Stimulated activated CD4-positive, alpha-beta T cell treated with anti-CD3 and anti-CD28 coated beads, TNF-alpha, amount 100 ng/mL, for 24 hours (primary cell): ENCODE data around the gene JUND.
"Not testable (repeated sequence)": the region's sequence is repeated elsewhere in the genome, so short reads cannot be mapped to it uniquely, and the experiment has no call there.

ENCODE experiments used
- DNase-seq, 3 experiments: peaks; one replicate each; pipeline ENCODE4 v3.0.0-alpha.2; 2020; ENCODE audit warnings: low read depth in 3 of 3

JUND gene

DNA sequence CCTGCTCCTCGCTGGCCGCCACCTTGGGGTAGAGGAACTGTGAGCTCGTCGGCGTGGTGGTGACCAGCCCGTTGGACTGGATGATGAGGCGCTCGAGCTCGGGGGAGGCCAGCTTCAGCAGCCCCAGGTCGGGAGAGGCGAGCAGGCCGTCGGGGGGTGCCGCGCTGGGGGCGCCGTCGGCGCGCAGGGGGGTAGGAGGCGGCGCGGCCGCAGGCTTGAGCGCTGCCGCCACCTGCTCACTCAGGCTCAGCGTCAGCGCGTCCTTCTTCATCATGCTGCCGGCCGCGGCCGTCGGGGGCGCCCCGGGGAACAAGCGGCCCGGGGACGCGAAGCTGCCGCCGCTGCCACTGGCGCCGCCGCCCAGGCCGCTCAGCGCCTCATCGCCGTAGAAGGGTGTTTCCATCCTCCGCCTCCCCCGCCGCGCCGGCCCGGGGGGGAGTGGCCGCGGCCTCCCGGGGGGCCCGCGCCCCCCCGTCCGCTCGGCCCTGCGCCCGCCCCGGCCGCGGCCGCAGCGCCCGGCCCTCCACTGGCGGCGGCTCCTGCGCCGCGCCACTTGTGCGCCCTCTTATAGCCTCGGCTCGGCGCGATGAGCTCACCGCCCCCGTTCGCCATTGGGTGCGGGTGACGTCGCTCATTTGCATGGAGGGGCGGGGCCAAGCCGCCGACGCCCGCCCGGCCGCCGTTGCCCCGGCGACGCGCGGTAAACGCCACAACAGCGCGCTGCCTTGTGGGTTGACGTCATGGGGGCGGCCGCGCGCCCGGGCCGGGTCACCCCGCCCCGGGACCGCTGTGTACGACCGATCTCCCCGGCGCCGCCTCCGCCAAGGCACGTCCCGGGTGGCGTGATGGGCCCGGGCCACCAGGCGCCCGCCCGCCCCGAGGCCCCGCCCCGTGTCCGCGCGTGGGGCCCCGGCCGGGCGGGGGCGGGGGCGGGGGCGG, at the start of gene JUND:
Gene JUND, minus strand, starts transcription at position 541 of the 939 bp plus-strand sequence. Its CDS starts 138 bp downstream, at position 403.
- peak; percentile 90 to 96 (median 96) for DNase-seq

- no peak for DNase-seq
Measured at GRCh38 chr19:18330868-18331267, 49.4 kb upstream of the JUND start.

DNA sequence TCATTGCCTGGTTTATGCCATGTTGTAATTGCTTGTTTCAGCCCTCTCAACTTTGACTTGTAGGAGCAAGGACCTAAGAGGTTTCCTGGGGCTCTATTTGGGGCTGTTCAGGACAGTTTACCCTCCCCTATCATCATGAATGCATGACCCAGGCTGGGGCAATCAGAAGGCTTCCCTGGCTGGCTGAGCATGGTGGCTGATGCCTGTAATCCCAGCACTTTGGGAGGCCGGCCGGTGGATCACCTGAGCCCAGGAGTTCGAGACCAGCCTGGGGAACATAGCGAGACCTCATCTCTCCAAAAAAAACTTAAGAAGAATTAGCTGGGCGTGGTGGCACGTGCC, 47.6 kb upstream of the JUND start:
- DNase-seq = no peak

DNA sequence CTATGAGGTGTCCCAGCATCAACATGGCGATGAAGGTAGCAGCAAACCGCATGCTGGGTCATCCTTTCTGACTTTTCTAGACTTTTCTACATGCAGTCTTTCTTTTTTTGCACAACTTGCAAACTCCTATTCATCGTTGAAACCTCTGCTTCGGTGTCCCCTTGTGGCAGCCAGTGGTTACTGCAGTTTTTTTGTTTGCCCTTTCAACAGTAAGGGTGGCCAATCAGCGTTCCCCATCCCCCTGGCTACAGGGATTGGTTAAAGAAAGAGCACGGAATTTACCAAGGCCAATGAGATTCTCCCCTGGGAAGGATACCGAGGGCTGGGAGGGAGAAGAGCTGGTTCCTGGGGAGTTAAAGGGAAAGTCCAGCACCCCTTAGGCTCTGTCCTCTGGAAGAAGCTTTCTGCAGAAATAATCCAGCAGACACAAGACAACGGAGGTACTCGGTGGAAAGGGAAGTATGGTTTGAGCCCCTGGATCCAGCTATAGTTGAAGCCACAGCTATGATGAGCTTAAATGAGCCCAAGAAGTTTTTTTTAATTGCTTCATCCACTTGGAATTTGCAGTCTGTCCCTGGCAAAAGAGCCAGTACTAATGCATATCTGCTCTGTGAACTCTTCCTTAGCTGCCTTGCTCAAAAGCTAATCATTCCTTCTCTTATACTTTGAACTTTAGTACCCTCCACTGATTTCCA, 47.1 kb upstream of the JUND start:
- DNase-seq = peak; percentile 70 to 84 (median 83)

GRCh38 chr19:18326772-18327171, 45.4 kb upstream of the JUND start:
- no peak for DNase-seq

GRCh38 chr19:18324373-18324731, 42.9 kb upstream of the JUND start:
- DNase-seq = not testable (repeated sequence)

GRCh38 chr19:18322759-18323460, 41.5 kb upstream of the JUND start, which contains the start of gene LSM4:
LSM4 (minus strand) TSS chr19:18323076; CDS start chr19:18323020, 56 bp downstream.
- peak; percentile 98 to 100 (median 99) for DNase-seq

- peak in 1 of 3 experiments; percentile 58 for DNase-seq
Measured at GRCh38 chr19:18322318-18322758, 40.9 kb upstream of the JUND start.

DNA sequence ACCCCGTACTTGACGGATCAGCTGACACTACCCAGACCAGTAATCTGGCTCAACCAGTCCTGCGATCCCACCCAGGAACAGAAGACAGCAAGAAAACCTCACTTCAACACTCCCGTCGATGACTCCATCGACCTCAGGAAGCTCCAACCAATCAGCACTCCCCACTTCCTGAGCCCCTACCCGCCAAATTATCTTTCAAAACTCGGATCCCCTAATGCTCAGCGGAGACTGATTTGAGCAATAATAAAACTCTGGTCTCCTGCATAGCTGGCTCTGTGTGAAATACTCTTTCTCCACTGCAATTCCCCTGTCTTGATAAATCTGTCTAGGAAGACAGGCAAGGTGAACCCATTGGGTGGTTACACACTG, 40.3 kb upstream of the JUND start:
- DNase-seq = no peak

- no peak for DNase-seq
Measured at GRCh38 chr19:18320865-18321733, 39.7 kb upstream of the JUND start.

GRCh38 chr19:18319591-18320135, 38.2 kb upstream of the JUND start:
- DNase-seq = no peak

GRCh38 chr19:18317961-18318800, 36.8 kb upstream of the JUND start:
- no peak for DNase-seq

- DNase-seq = no peak
Measured at GRCh38 chr19:18313398-18313797, 32.0 kb upstream of the JUND start.

DNA sequence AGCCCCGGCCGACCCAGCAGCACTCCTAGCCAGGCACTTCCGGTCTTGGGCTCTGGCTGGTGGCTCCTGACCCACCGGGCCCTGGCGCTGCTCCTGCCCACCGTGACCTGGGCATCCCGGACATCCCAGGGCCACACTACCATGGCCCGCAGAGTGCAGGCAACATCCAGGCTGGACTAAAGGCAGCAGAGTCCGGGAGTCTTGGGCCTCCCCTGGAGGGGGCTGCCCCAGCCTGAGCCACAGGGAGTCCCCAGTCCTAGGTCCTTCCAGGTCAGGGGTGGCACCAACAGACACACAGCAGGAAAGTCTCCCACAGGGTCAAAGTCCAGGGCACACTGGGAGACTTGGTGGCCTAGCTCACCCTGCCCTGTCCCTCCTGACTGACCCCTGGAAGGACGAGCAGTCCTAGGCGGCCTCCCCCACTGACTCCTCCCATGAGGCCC, 30.7 kb upstream of the JUND start:
- no peak for DNase-seq

DNA sequence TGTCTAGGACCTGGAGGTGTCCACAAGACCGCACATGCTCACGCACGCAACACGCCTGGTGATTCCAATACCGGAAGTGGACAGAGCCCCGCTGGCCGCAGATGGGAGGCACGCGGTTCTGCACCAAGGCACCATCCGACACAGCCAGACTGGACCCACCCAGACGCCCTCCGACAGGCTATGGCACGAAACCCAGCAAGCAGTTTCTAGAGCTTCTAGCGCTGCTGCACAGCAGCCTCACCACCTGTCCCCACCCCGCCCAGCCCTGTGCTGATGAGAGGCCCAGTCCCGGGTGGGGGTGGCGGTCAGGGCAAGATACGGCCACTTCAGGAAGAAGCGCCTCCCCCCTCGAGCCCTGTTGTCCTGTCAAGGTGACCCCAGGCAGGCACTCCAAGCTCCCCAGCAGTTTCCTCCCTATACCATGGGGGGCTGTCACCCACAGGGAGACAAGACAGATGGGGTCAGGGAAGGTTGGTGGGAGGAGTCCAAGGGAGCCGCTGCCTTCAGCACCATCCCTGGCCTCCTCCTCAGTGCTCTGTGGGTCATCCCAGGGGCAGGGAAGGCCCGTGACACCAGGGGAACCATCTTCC, 30.2 kb upstream of the JUND start:
- DNase-seq = no peak

- DNase-seq = no peak
Measured at GRCh38 chr19:18310966-18311365, 29.5 kb upstream of the JUND start.

GRCh38 chr19:18310118-18310909, 28.9 kb upstream of the JUND start:
- DNase-seq = no peak

DNA sequence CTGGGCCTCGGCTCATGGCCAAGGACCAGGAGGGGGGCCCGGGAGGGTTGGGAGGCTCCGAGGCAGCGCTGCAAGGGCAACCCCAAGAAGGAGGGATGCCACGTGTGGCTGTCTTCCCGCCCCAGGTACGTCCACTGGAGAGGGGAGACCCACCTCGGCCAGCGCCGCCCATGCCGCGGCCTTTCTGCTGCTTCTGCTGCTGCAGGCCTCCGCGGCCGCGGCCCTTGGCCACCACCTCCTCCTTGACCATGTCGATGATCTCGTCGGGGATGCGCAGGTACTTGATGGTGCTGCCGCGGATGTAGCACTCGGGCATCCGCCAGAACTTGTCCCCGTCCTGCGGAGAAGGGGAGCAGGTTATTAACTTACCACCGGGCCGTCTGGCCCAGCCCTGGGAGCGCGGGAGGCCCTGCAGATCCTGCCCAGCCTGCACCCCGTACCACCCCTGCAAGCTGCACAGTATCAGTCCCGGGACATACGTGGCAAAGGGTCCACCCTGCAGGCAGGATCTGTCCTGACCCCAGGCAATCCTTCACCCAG, 28.2 kb upstream of the JUND start:
- DNase-seq = no peak

DNA sequence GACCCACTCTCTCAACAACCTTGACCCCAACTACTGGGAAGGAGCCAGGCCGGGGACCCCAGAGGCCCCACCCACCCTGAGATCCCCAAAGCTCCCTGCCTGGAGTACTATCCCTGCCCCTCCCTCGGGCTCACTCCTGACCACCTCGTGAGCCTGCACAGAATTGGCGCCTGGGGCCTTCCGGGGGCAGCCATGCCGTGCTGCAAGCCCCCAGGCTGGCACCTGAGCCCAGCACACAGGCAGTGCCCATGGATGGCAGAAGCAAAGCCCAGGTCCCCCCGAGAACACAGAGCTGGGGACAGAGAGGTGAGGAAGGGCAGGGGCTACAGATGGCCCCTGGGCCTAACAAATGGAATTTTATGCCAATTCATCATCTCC, 27.5 kb upstream of the JUND start:
- DNase-seq = no peak
